ENCODE data around the gene ORC4. TPM values are rescaled to one million over a fixed set of nuclear protein-coding genes. Genes with fewer than 3 reads are reported as not detected.

ORC4 gene
- total RNA-seq, 1 donor from 2014 or later = 79.6 TPM

GRCh38 chr2:148042219-148042618, 21.7 kb upstream of the ORC4 start:
- no peak for TF ChIP-seq CTCF (IDR thresholded peaks at IDR 0.05)
- no peak for DNase-seq (ENCODE audit: low spot score in 2 of 2)
- H3K9me3 ChIP-seq = no peaks in the 10 kb centered on the region
- no peak overlapping the region for H3K27ac ChIP-seq
- intact Hi-C loops (cut with DNase I) = no loop called here
- no peaks in the 10 kb centered on the region for H3K27me3 ChIP-seq
- no peak overlapping the region for H3K4me3 ChIP-seq
- H3K36me3 ChIP-seq = no peaks in the 10 kb centered on the region
- no peaks in the 10 kb centered on the region for H3K4me1 ChIP-seq

- DNase-seq (ENCODE audit: low spot score in 2 of 2) = no peak
- H3K9me3 ChIP-seq = no peaks in the 10 kb centered on the region
- TF ChIP-seq CTCF (IDR thresholded peaks at IDR 0.05) = no peak
- H3K27me3 ChIP-seq = no peaks in the 10 kb centered on the region
- H3K4me1 ChIP-seq = no peaks in the 10 kb centered on the region
- intact Hi-C loops (cut with DNase I) = no loop called here
- no peak overlapping the region for H3K4me3 ChIP-seq
- no peaks in the 10 kb centered on the region for H3K36me3 ChIP-seq
- no peak overlapping the region for H3K27ac ChIP-seq
These were observed 19.2 kb upstream of the ORC4 start for GRCh38 chr2:148039783-148040182.

- Histone ChIP-seq H3K9me3 (no peaks in the 10 kb centered on the region), H3K4me1 (no peaks in the 10 kb centered on the region), H3K36me3 (no peaks in the 10 kb centered on the region), H3K4me3 (no peak overlapping the region), H3K27ac (no peak overlapping the region), H3K27me3 (no peaks in the 10 kb centered on the region)
- DNase-seq (ENCODE audit: low spot score in 2 of 2) = no peak
- intact Hi-C loops (cut with DNase I) = no loop called here
- no peak for TF ChIP-seq CTCF (IDR thresholded peaks at IDR 0.05)
These were observed 11.7 kb upstream of the ORC4 start for GRCh38 chr2:148032215-148032614.

- Histone ChIP-seq H3K27me3 (no peaks in the 10 kb centered on the region), H3K4me1 (no peaks in the 10 kb centered on the region), H3K9me3 (no peaks in the 10 kb centered on the region), H3K27ac (no peak overlapping the region), H3K4me3 (no peak overlapping the region), H3K36me3 (no peaks in the 10 kb centered on the region)
- intact Hi-C loops (cut with DNase I) = no loop called here
- no peak for TF ChIP-seq CTCF (IDR thresholded peaks at IDR 0.05)
- no peak for DNase-seq (ENCODE audit: low spot score in 2 of 2)
These were observed 10.6 kb upstream of the ORC4 start for GRCh38 chr2:148031152-148031551.

GRCh38 chr2:148028781-148029180, 8.2 kb upstream of the ORC4 start:
- Histone ChIP-seq H3K36me3 (no peaks in the 10 kb centered on the region), H3K4me3 (no peak overlapping the region), H3K27me3 (no peaks in the 10 kb centered on the region), H3K4me1 (no peaks in the 10 kb centered on the region), H3K27ac (no peak overlapping the region), H3K9me3 (no peaks in the 10 kb centered on the region)
- intact Hi-C loops (cut with DNase I) = loop anchor here (10.0 kb wide), 1 partner anchor 1556 kb away; the partner anchor contains the start of gene MMADHC
- TF ChIP-seq CTCF (IDR thresholded peaks at IDR 0.05) = no peak
- no peak for DNase-seq (ENCODE audit: low spot score in 2 of 2)

GRCh38 chr2:148027822-148028221, 7.3 kb upstream of the ORC4 start:
- no peaks in the 10 kb centered on the region for H3K36me3 ChIP-seq
- DNase-seq (ENCODE audit: low spot score in 2 of 2) = no peak
- peaks cover 0 to 3% of the 10 kb centered on the region in 2 donors for H3K4me1 ChIP-seq
- no peak overlapping the region for H3K4me3 ChIP-seq
- no peaks in the 10 kb centered on the region for H3K27me3 ChIP-seq
- intact Hi-C loops (cut with DNase I) = loop anchor here (10.0 kb wide), 1 partner anchor 1557 kb away; the partner anchor contains the start of gene MMADHC
- no peak overlapping the region for H3K27ac ChIP-seq
- TF ChIP-seq CTCF (IDR thresholded peaks at IDR 0.05) = no peak
- H3K9me3 ChIP-seq = no peaks in the 10 kb centered on the region
